K562 (cell line): ENCODE data around the gene MAST1. TPM values are rescaled to one million over a fixed set of nuclear protein-coding genes. Genes with fewer than 3 reads are reported as not detected.

ENCODE experiments used
- EWSR1 ChIP-seq: fragments of 450-650 bp; IDR thresholded peaks from 2 replicates; pipeline ENCODE4 v1.6.1; 2018; ENCODE audit warnings: borderline replicate concordance, mild to moderate bottlenecking, low read depth, moderate library complexity; ENCODE audit not compliant: partially characterized antibody
- FIP1L1 ChIP-seq: fragments of 200-400 bp; formaldehyde crosslinking; IDR thresholded peaks from 2 replicates; pipeline ENCODE4 v1.6.1; 2018; ENCODE audit warnings: mild to moderate bottlenecking, low read depth, low read length; ENCODE audit not compliant: poor library complexity, severe bottlenecking
- JUND ChIP-seq, 2 experiments: IDR thresholded peaks; 2 replicates in 1 of 2; 3 replicates in 1 of 2; pipeline ENCODE4 v1.6.1; 2011; ENCODE audit warnings: borderline replicate concordance in 2 of 2, low read depth in 2 of 2, low read length in 2 of 2, improper control_type of control experiment in 1 of 2, missing biosample characterization in 1 of 2, missing genetic modification characterization in 1 of 2, missing genetic modification reagents in 1 of 2
- MAZ ChIP-seq, 2 experiments: fragments of 450-650 bp in 1 of 2; sonication (generic) in 1 of 2; formaldehyde crosslinking; IDR thresholded peaks in 1 of 2; conservative IDR thresholded peaks in 1 of 2; 2 replicates each; pipeline versions ENCODE4 v1.4.0 to v1.5.0; 2020; ENCODE audit warnings: mild to moderate bottlenecking in 1 of 2, missing genetic modification reagents in 1 of 2
- POLR3A ChIP-seq: IDR thresholded peaks from 2 replicates; pipeline ENCODE4 v1.6.1; 2011; ENCODE audit warnings: borderline replicate concordance, mild to moderate bottlenecking, moderate library complexity; ENCODE audit not compliant: insufficient read length, insufficient read depth; ENCODE audit errors: extremely low read depth
- TBP ChIP-seq: optimal IDR thresholded peaks from 2 replicates; pipeline ENCODE3; 2011; ENCODE audit warnings: low read depth, low read length, improper control_type of control experiment
- TOE1 ChIP-seq, 2 experiments: fragments of 450-650 bp in 1 of 2; sonication (generic) in 1 of 2; formaldehyde crosslinking in 1 of 2; IDR thresholded peaks; 2 replicates each; pipeline versions ENCODE4 v1.7.1 to v1.8.0; 2016 to 2022; ENCODE audit warnings: borderline replicate concordance in 2 of 2, mild to moderate bottlenecking in 2 of 2, antibody characterized with exemption in 1 of 2, inconsistent platforms in 1 of 2, low read depth in 1 of 2, missing genetic modification reagents in 1 of 2, moderate library complexity in 1 of 2
- XRCC5 ChIP-seq: fragments of 200-400 bp; formaldehyde crosslinking; IDR thresholded peaks from 2 replicates; pipeline ENCODE4 v1.6.1; 2017; ENCODE audit warnings: low read depth, mild to moderate bottlenecking, low read length
- ZNF263 ChIP-seq: sonication (generic); formaldehyde crosslinking; IDR thresholded peaks from 2 replicates; pipeline ENCODE4 v1.8.0; 2022; ENCODE audit warnings: mild to moderate bottlenecking, missing genetic modification reagents, borderline replicate concordance
- ZNF274 ChIP-seq: IDR thresholded peaks from 2 replicates; pipeline ENCODE4 v1.6.1; 2011; ENCODE audit warnings: low read depth, mild to moderate bottlenecking, low read length, moderate library complexity, borderline replicate concordance
- ZNF41 ChIP-seq: fragments of 250-450 bp; sonication (Bioruptor Pico); conservative IDR thresholded peaks from 2 replicates; pipeline ENCODE4 v1.4.0; 2020; ENCODE audit warnings: mild to moderate bottlenecking
- polyA plus RNA-seq, 8 experiments: library from polyadenylated mRNA; depleted of rRNA in 4 of 8; stranded (reverse) in 5 of 8; unstranded in 3 of 8; fragments of >200 nt; fragmentation: Nextera tagmentation in 2 of 8; fragmentation: Illumina TruSeq in 1 of 8; extraction: Ambion mirVana in 2 of 8; extraction: Trizol in 1 of 8; gene quantifications; 2 replicates each; pipeline versions ENCODE4 v1.2.1 to v1.2.3, GENCODE V29; 2011 to 2014; ENCODE audit warnings: inconsistent platforms in 1 of 8, missing spikeins in 1 of 8
- total RNA-seq, 7 experiments: library from RNA; depleted of rRNA in 6 of 7; stranded (reverse); fragments of >200 nt in 6 of 7; fragmentation: Illumina TruSeq in 2 of 7; extraction: Trizol in 2 of 7; gene quantifications; 2 replicates each; pipeline versions ENCODE4 v1.2.1 to v1.2.3, GENCODE V29; 2011 to 2021; ENCODE audit warnings: low replicate concordance in 1 of 7
- TF ChIP-seq, protein P1 (sequence below): fragments of 200-400 bp; formaldehyde crosslinking; IDR thresholded peaks from 2 replicates; pipeline ENCODE4 v1.6.1; 2017; ENCODE audit warnings: mild to moderate bottlenecking, low read depth, low read length, moderate library complexity
- TF ChIP-seq, protein P2 (sequence below): fragments of 250-450 bp; sonication (Bioruptor Pico); IDR thresholded peaks from 2 replicates; pipeline ENCODE4 v1.8.0; 2021; ENCODE audit warnings: moderate library complexity, mild to moderate bottlenecking, inconsistent platforms
- TF ChIP-seq, protein P3 (sequence below), 3 experiments: IDR thresholded peaks in 2 of 3; conservative IDR thresholded peaks in 1 of 3; 2 replicates each; pipeline ENCODE4 v1.5.1; 2011 to 2012; ENCODE audit warnings: low read length in 3 of 3, mild to moderate bottlenecking in 3 of 3, control low read depth in 2 of 3, improper control_type of control experiment in 1 of 3, inconsistent platforms in 1 of 3, low read depth in 1 of 3, mixed read lengths in 1 of 3, moderate library complexity in 1 of 3; ENCODE audit not compliant: insufficient read depth in 2 of 3
- TF ChIP-seq, protein P4 (sequence below): fragments of 250-450 bp; sonication (Bioruptor Pico); IDR thresholded peaks from 2 replicates; pipeline ENCODE4 v1.5.0; 2021
- TF ChIP-seq, protein P5 (sequence below): sonication (generic); formaldehyde crosslinking; IDR thresholded peaks from 2 replicates; pipeline ENCODE4 v1.9.0; 2022; ENCODE audit warnings: mild to moderate bottlenecking, missing genetic modification reagents

The MAST1 gene
- total and polyA plus RNA-seq, 9 of the 15 experiments (the other 6 are each of a cell fraction or from before 2014, with no cell fraction given): 0.48 to 10.3 (median 3.9) TPM

DNA sequence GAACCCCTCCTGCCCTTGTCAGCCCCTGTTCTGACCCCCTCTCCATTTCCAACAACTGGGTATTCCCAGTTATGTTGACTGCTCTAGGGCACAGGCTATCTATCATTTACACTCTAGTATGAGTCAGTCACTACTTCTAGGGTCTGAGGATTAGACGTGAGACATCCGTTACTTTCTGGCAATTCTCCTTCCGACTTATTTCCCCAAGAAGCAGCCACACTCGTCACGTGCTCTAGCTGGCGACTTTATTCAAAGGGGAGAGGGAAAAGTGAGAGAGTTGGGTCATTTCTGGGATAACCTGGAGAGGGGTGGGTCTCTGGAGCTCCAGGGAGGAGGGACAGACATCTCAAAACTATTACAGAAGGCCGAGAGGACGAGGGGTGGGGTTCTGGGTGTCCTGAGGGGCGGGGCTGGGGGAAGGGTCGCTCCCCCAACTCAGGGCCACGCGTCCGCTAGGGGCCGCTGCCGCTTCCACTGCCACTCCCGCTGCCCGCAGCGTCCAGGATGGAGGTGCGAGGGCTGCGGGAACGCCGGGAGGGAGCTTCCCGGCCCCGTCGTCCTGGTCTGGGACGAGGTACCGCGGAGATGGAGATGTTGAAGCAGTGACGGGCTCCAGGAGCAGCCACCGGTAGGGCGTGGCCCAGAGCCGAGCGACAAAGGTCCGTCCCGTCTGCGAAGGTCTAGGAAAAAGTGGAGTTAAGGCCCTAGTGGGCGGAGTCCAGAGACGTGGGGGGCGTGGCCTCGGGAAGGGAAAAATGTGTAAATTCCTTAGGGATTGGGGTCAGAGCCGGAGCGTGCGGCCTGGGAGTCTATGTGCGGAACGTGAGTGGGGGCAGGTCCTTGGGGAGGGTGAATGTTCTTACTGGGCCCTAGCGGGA is 12.8 kb upstream of the MAST1 start (continued):
- peak; percentile 56; the same call in 1 of the 2 replicates for TF ChIP-seq ZNF263 (CRISPR knock-in tag)
- TF ChIP-seq, protein P1, sequence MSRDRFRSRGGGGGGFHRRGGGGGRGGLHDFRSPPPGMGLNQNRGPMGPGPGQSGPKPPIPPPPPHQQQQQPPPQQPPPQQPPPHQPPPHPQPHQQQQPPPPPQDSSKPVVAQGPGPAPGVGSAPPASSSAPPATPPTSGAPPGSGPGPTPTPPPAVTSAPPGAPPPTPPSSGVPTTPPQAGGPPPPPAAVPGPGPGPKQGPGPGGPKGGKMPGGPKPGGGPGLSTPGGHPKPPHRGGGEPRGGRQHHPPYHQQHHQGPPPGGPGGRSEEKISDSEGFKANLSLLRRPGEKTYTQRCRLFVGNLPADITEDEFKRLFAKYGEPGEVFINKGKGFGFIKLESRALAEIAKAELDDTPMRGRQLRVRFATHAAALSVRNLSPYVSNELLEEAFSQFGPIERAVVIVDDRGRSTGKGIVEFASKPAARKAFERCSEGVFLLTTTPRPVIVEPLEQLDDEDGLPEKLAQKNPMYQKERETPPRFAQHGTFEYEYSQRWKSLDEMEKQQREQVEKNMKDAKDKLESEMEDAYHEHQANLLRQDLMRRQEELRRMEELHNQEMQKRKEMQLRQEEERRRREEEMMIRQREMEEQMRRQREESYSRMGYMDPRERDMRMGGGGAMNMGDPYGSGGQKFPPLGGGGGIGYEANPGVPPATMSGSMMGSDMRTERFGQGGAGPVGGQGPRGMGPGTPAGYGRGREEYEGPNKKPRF: no peak
- TF ChIP-seq, protein P2, sequence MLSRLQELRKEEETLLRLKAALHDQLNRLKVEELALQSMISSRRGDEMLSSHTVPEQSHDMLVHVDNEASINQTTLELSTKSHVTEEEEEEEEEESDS (CRISPR knock-in tag): no peak
- peak in 1 of 2 experiments; percentile 85; a peak in 2 of 4 replicates for TF ChIP-seq MAZ (CRISPR knock-in tag; conservative IDR thresholded peaks at IDR 0.05 in 1 of 2, IDR thresholded peaks at IDR 0.05 in 1 of 2)
- no peak for TF ChIP-seq ZNF274
- TF ChIP-seq FIP1L1: no peak
- TF ChIP-seq ZNF41: no peak
- no peak for TF ChIP-seq EWSR1
- TF ChIP-seq TBP: no peak
- TF ChIP-seq, protein P3, sequence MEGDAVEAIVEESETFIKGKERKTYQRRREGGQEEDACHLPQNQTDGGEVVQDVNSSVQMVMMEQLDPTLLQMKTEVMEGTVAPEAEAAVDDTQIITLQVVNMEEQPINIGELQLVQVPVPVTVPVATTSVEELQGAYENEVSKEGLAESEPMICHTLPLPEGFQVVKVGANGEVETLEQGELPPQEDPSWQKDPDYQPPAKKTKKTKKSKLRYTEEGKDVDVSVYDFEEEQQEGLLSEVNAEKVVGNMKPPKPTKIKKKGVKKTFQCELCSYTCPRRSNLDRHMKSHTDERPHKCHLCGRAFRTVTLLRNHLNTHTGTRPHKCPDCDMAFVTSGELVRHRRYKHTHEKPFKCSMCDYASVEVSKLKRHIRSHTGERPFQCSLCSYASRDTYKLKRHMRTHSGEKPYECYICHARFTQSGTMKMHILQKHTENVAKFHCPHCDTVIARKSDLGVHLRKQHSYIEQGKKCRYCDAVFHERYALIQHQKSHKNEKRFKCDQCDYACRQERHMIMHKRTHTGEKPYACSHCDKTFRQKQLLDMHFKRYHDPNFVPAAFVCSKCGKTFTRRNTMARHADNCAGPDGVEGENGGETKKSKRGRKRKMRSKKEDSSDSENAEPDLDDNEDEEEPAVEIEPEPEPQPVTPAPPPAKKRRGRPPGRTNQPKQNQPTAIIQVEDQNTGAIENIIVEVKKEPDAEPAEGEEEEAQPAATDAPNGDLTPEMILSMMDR (IDR thresholded peaks at IDR 0.05 in 2 of 3, conservative IDR thresholded peaks at IDR 0.05 in 1 of 3; ENCODE audit: insufficient read depth in 2 of 3, low read depth in 1 of 3, low read length in 3 of 3): peak; percentile 59 to 75 (median 64)
- TF ChIP-seq, protein P4, sequence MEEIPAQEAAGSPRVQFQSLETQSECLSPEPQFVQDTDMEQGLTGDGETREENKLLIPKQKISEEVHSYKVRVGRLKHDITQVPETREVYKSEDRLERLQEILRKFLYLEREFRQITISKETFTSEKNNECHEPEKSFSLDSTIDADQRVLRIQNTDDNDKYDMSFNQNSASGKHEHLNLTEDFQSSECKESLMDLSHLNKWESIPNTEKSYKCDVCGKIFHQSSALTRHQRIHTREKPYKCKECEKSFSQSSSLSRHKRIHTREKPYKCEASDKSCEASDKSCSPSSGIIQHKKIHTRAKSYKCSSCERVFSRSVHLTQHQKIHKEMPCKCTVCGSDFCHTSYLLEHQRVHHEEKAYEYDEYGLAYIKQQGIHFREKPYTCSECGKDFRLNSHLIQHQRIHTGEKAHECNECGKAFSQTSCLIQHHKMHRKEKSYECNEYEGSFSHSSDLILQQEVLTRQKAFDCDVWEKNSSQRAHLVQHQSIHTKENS (CRISPR knock-in tag): no peak
- peak; percentile 37; the same call in 1 of the 2 replicates for TF ChIP-seq JUND (IDR thresholded peaks at IDR 0.05; ENCODE audit: borderline replicate concordance, low read depth, low read length)
- TF ChIP-seq JUND (tag; IDR thresholded peaks at IDR 0.05; ENCODE audit: borderline replicate concordance, low read depth, low read length): no peak
- TF ChIP-seq, protein P5, sequence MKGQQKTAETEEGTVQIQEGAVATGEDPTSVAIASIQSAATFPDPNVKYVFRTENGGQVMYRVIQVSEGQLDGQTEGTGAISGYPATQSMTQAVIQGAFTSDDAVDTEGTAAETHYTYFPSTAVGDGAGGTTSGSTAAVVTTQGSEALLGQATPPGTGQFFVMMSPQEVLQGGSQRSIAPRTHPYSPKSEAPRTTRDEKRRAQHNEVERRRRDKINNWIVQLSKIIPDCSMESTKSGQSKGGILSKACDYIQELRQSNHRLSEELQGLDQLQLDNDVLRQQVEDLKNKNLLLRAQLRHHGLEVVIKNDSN (CRISPR knock-in tag): peak; percentile 83
- no peak for TF ChIP-seq XRCC5
- no peak for TF ChIP-seq POLR3A
- TF ChIP-seq TOE1 (IDR thresholded peaks at IDR 0.05; ENCODE audit: borderline replicate concordance): peak; percentile 84
- TF ChIP-seq TOE1 (CRISPR knock-in tag; IDR thresholded peaks at IDR 0.05; ENCODE audit: borderline replicate concordance, low read depth): no peak
